GM04503 (cell line): ENCODE results near the gene CYP26B1.
"Not testable (repeated sequence)": the region's sequence is repeated elsewhere in the genome, so short reads cannot be mapped to it uniquely, and the experiment has no call there.

Experiments
- DNase-seq: peaks from one replicate; pipeline ENCODE4 v3.0.0-alpha.2; 2012; ENCODE audit warnings: low read depth

The CYP26B1 gene

DNA sequence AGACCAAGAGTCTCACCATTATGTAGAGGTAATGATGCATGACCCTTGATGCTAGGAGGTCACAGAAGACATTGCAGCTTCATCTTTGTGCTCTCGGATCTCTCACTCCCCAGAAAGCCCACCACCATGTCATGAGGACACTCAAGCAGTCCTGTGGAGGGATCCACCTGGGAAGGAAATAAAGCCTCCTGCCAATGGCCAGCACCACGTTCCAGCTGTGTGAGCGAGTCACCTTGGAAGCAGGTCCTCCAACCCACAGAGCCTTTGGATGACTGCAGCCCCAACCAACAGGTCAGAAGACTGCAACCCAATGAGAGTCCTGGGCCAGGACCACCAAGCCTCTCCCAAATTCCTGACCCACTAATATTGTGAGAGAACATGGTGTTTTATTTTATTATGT lies 38.4 kb downstream of the CYP26B1 start:
- no peak for DNase-seq

- no peak for DNase-seq
These were observed 39.5 kb downstream of the CYP26B1 start for GRCh38 chr2:72108121-72108520.

- DNase-seq: no peak
These were observed 40.7 kb downstream of the CYP26B1 start for GRCh38 chr2:72106978-72107377.

- DNase-seq: no peak
These were observed 42.7 kb downstream of the CYP26B1 start for GRCh38 chr2:72104821-72105588.

- no peak for DNase-seq
These were observed 44.0 kb downstream of the CYP26B1 start for GRCh38 chr2:72103690-72104089.

GRCh38 chr2:72103161-72103560 lies 44.5 kb downstream of the CYP26B1 start:
- no peak for DNase-seq

DNA sequence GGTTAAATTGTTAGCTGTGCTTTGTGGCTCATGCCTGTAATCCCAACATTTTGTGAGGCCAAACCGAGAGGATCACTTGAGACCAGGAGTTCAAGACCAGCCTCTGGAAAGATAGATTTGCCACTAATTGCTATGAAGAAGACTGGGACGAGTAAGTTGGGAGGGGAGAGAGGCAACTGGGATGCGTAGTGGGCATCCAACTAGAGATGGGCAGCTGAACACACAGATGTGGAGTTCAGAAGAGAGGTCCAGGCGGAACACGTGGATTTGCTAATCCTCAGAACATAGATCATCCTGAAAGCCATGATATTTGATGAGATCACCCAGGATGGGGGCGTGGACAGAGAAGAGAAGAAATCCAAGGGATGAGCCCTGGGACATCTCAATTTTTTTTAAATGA lies 48.7 kb downstream of the CYP26B1 start:
- DNase-seq: no peak

DNA sequence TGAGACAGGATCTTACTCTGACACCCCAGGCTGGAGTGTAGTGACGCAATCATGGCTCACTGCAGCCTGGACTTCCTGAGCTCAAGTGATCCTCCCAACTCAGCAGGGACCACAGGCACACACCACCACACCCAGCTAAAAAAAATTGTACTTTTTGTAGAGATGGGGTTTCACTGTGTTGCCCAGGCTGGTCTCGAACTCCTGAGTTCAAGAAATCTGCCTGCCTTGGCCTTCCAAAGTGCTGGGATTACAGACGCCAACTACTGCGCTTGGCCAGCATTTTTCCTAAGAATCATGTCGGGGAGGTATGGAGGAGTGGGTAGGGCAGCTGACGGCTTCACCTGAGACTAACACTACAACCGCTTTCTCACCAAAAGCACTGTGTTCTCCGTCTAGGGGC lies 50.4 kb downstream of the CYP26B1 start:
- DNase-seq: no peak

GRCh38 chr2:72096181-72096580 lies 51.5 kb downstream of the CYP26B1 start:
- DNase-seq: no peak

DNA sequence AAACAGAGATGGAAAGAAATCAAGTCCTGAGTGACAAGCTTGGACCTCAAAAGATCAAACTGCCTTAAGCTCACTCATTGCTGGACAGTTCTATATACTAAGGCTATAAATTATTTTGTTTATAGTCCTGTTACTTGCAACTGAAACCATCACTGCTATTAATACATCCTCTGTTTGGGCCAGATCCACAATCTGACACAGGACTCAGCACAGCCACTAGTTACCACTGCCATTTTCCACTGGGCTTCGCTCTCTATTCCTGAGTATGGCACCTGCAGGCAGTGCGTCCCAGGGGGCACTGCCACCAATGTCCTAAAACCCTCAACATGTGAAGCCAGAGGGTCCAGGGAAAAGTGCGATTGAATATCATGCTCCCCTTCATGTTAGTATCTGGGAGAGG lies 52.3 kb downstream of the CYP26B1 start:
- DNase-seq: no peak

DNA sequence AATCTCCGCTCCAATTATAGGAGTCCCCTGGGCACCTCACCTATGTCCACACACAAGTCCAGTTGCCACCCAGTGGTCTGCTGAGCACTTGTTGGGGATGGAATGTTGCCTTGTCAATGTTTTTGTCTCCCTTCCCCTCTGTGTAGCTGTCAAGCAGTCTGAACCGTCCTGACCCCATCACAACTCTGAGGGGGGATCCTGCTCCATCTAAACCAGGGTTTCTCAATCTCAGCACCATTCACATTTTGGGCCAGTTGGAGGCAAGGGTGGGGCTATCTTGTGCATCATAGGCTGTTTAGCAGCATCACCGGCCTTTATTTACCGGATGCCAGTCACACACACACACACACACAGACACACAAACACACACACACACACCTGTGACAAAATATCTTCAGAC lies 53.0 kb downstream of the CYP26B1 start:
- no peak for DNase-seq

DNA sequence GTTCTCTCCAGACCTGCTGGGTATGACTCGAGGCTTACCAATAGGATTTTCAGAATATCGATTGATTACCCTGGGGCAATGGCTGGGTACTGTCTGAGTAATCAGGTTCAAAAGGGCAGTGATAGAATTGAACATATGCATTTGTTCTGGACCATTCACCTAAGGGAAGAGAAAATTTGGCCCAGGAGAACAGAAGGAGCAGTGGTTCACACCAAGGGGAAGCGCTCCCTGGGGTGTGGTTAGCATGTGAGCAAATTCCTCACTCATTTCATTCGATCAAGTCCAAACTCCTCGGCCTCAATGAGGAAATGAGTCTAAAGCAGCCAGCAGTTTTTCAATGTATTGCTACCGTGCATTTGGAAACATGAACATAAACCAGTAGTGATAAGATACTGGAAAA lies 55.6 kb downstream of the CYP26B1 start:
- no peak for DNase-seq

- no peak for DNase-seq
These were observed 56.7 kb downstream of the CYP26B1 start for GRCh38 chr2:72090781-72091482.

- DNase-seq: no peak
These were observed 57.4 kb downstream of the CYP26B1 start for GRCh38 chr2:72090271-72090720.

- no peak for DNase-seq
These were observed 58.1 kb downstream of the CYP26B1 start for GRCh38 chr2:72089537-72089936.

GRCh38 chr2:72089028-72089427 lies 58.6 kb downstream of the CYP26B1 start:
- DNase-seq: no peak

DNA sequence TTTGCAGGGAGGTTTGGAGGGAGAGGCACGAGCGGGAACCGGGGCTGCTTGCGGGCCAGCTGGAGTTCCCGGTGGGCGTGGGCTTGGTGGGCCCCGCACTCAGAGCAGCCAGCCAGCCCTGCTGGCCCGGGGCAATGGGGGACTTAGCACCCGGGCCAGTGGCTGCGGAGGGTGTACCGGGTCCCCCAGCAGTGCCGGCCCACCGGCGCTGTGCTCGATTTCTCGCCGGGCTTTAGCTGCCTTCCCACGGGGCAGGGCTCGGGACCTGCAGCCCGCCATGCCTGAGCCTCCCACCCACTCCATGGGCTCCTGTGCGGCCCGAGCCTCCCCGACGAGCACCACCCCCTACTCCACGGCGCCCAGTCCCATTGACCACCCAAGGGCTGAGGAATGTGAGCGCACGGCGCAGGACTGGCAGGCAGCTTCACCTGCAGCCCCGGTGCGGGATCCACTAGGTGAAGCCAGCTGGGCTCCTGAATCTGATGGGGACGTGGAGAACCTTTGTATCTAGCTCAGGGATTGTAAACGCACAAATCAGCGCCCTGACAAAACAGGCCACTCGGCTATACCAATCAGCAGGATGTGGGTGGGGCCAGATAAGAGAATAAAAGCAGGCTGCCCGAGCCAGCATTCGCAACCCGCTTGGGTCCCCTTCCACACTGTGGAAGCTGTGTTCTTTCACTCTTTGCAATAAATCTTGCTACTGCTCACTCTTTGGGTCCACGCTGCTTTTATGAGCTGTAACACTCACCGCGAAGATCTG lies 60.6 kb downstream of the CYP26B1 start:
- DNase-seq: not testable (repeated sequence)

DNA sequence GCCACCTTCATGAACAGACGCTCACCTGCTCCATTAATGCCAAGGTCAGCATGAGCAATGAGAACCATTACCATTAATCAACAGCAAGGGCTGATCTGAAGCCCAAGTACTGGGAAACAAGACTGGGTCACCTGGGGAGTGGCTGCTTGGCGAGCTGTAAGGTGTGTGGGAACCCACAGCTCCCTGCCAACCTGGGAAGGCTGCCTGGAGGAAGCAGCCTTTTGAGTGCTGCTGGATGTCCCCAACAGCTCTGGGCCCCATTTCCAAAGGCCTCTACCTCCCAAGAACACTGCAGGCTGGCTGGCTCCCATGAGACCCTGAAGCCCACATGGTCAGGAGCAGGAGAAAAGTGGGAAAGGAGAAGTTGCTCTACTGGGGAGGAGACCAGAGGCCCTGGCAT lies 62.1 kb downstream of the CYP26B1 start:
- no peak for DNase-seq

- no peak for DNase-seq
These were observed 62.6 kb downstream of the CYP26B1 start for GRCh38 chr2:72085036-72085435.

- no peak for DNase-seq
These were observed 63.1 kb downstream of the CYP26B1 start for GRCh38 chr2:72084584-72084976.

GRCh38 chr2:72083751-72084583 lies 63.7 kb downstream of the CYP26B1 start:
- DNase-seq: no peak

GRCh38 chr2:72082887-72083286 lies 64.8 kb downstream of the CYP26B1 start:
- no peak for DNase-seq
